B cell (primary cell): Measurements from ENCODE around the gene SCN2B. TPM values are rescaled to one million over a fixed set of nuclear protein-coding genes. Genes with fewer than 3 reads are reported as not detected.

ENCODE experiments used
- ATAC-seq: fragments of 200-7000 bp; cut with Tn5 transposase; one replicate; pipeline ENCODE4 v1.10.0; 2021; ENCODE audit warnings: low read depth, mild to moderate bottlenecking, moderate number of reproducible peaks, moderate library complexity
- CTCF ChIA-PET: fragments of 350-600 bp; sonication (Branson Sonifier 250); formaldehyde crosslinking; loops from one replicate; lab custom pipeline; 2021; ENCODE audit warnings: antibody characterized with exemption, inconsistent platforms; lab: Charles Lee
- POLR2A ChIA-PET: fragments of 350-600 bp; sonication (Branson Sonifier 250); formaldehyde crosslinking; loops from one replicate; lab custom pipeline; 2021; ENCODE audit warnings: antibody characterized with exemption; lab: Charles Lee
- DNase-seq: peaks from one replicate; pipeline ENCODE4 v3.0.0; 2013
- H2AFZ ChIP-seq: 2 replicates; pipeline ENCODE4 v1.6.1; 2012; ENCODE audit warnings: mild to moderate bottlenecking, low read depth, low read length; ENCODE audit not compliant: insufficient read depth, poor library complexity, severe bottlenecking
- H3K27ac ChIP-seq, 2 donors: 1 replicate in 1 of 2; 2 replicates in 1 of 2; pipeline ENCODE4 v1.5.1; 2012 to 2013; ENCODE audit warnings: low read length in 2 of 2, mild to moderate bottlenecking in 2 of 2, moderate library complexity in 1 of 2
- H3K27me3 ChIP-seq, 4 experiments: fragments of 200-600 bp in 1 of 4; sonication (generic) in 1 of 4; replicated peaks in 1 of 4; 1 replicate in 2 of 4; 2 replicates in 2 of 4; pipeline versions ENCODE4 v1.6.1 to v1.7.0; 2013 to 2016; ENCODE audit warnings: low read length in 3 of 4, mild to moderate bottlenecking in 2 of 4, mixed read lengths in 1 of 4, moderate library complexity in 1 of 4; ENCODE audit not compliant: insufficient read depth in 4 of 4, control insufficient read depth in 3 of 4; ENCODE audit errors: control extremely low read depth in 1 of 4
- H3K36me3 ChIP-seq, 2 experiments: replicated peaks in 1 of 2; 1 replicate in 1 of 2; 2 replicates in 1 of 2; pipeline versions ENCODE4 v1.6.1 to v1.7.1; 2013; ENCODE audit warnings: low read length in 1 of 2; ENCODE audit not compliant: insufficient read depth in 2 of 2, control insufficient read depth in 1 of 2; ENCODE audit errors: control extremely low read depth in 1 of 2, extremely low read depth in 1 of 2
- H3K4me1 ChIP-seq, 2 donors: fragments of 200-600 bp in 1 of 2; sonication (generic) in 1 of 2; 1 replicate in 1 of 2; 2 replicates in 1 of 2; pipeline versions ENCODE4 v1.5.1 to v1.6.1; 2013 to 2017; ENCODE audit warnings: low read length in 2 of 2; ENCODE audit not compliant: control insufficient read depth in 2 of 2, insufficient read depth in 2 of 2
- H3K4me2 ChIP-seq: replicated peaks from 2 replicates; pipeline ENCODE3; 2012; ENCODE audit warnings: mild to moderate bottlenecking, low read depth, low read length; ENCODE audit not compliant: poor library complexity, severe bottlenecking
- H3K4me3 ChIP-seq, 5 experiments: fragments of 200-600 bp in 1 of 5; sonication (generic) in 1 of 5; 1 replicate in 3 of 5; 2 replicates in 2 of 5; pipeline versions ENCODE4 v1.5.1 to v1.7.0; 2011 to 2016; ENCODE audit warnings: low read length in 4 of 5, mild to moderate bottlenecking in 4 of 5, low read depth in 2 of 5, control low read depth in 1 of 5, moderate library complexity in 1 of 5; ENCODE audit not compliant: insufficient read depth in 1 of 5; ENCODE audit errors: control extremely low read depth in 1 of 5, extremely low read depth in 1 of 5
- H3K79me2 ChIP-seq: fragments of 200-600 bp; sonication (generic); one replicate; pipeline ENCODE4 v1.6.0; 2016; ENCODE audit warnings: low read length; ENCODE audit not compliant: control insufficient read depth, insufficient read depth
- H3K9ac ChIP-seq: fragments of 200-600 bp; sonication (generic); 2 replicates; pipeline ENCODE4 v1.6.1; 2017; ENCODE audit warnings: mild to moderate bottlenecking, low read length, moderate library complexity
- H3K9me3 ChIP-seq, 3 donors: one replicate each; pipeline versions ENCODE4 v1.6.1 to v1.7.1; 2013; ENCODE audit warnings: low read length in 2 of 3; ENCODE audit not compliant: control insufficient read depth in 2 of 3, insufficient read depth in 1 of 3; ENCODE audit errors: control extremely low read depth in 1 of 3
- H4K20me1 ChIP-seq: 2 replicates; pipeline ENCODE4 v1.6.0; 2012; ENCODE audit warnings: mild to moderate bottlenecking, low read length; ENCODE audit not compliant: insufficient read depth, control insufficient read depth, poor library complexity, severe bottlenecking
- H3K27ac Mint-ChIP-seq: one replicate; pipeline ENCODE4 v1.8.0; 2021; ENCODE audit warnings: mixed read lengths
- H3K27me3 Mint-ChIP-seq: one replicate; pipeline ENCODE4 v1.8.0; 2021; ENCODE audit warnings: mixed read lengths
- H3K4me1 Mint-ChIP-seq: one replicate; pipeline ENCODE4 v1.8.0; 2021; ENCODE audit warnings: mixed read lengths
- H3K4me3 Mint-ChIP-seq: one replicate; pipeline ENCODE4 v1.8.0; 2021; ENCODE audit warnings: mixed read lengths
- H3K9me3 Mint-ChIP-seq: one replicate; pipeline ENCODE4 v1.8.0; 2022; ENCODE audit warnings: mixed read lengths; ENCODE audit not compliant: insufficient read depth
- CTCF ChIP-seq: fragments of 200-600 bp; IDR thresholded peaks from one replicate; pipeline ENCODE4 v1.8.0; 2022; ENCODE audit warnings: antibody characterized with exemption, mild to moderate bottlenecking
- EZH2 ChIP-seq: IDR thresholded peaks from 2 replicates; pipeline ENCODE4 v1.6.1; 2012; ENCODE audit warnings: borderline replicate concordance, low read depth, mild to moderate bottlenecking, moderate library complexity, low read length; ENCODE audit not compliant: insufficient read depth, poor library complexity, severe bottlenecking
- WGBS: methylation state at CpG from one replicate; pipeline ENCODE4 v1.1.5; 2013; ENCODE audit warnings: missing lambda C conversion rate; ENCODE audit not compliant: insufficient coverage; 5-methylcytosine and 5-hydroxymethylcytosine counted together
- intact Hi-C: fragments of 100-400 bp; cut with micrococcal nuclease; formaldehyde crosslinking; loops from one replicate; pipeline ENCODE4 v1.10.0; 2022
- polyA plus RNA-seq: library from polyadenylated mRNA; depleted of rRNA; stranded (reverse); fragments of >200 nt; gene quantifications from 2 replicates; pipeline ENCODE4 v1.2.3, GENCODE V29; 2012
- total RNA-seq, 2 donors: library from RNA; stranded (reverse); fragments of 120-200 nt in 1 of 2; gene quantifications; 1 replicate in 1 of 2; 2 replicates in 1 of 2; pipeline versions ENCODE4 v1.2.3 to v1.2.4, GENCODE V29; 2013 to 2022

SCN2B gene
- total and polyA plus RNA-seq, 2 donors (not counting 1 experiment from before 2014, with no cell fraction given): not detected

GRCh38 chr11:118164885-118165284 lies 11.6 kb downstream of the SCN2B start:
- Mint-ChIP-seq H3K27me3 (peaks cover 37% of the 10 kb centered on the region), H3K4me3 (no peak overlapping the region), H3K9me3 (no peaks in the 10 kb centered on the region), H3K4me1 (no peaks in the 10 kb centered on the region), H3K27ac (no peak overlapping the region)
- Histone ChIP-seq H3K27me3 (peaks cover 0 to 17% (median 2%) of the 10 kb centered on the region in 4 experiments), H3K9me3 (no peaks in the 10 kb centered on the region), H4K20me1 (no peaks in the 10 kb centered on the region), H3K4me3 (no peak overlapping the region), H3K9ac (no peak overlapping the region), H3K36me3 (no peaks in the 10 kb centered on the region), H3K4me2 (no peak overlapping the region), H2AFZ (no peak overlapping the region), H3K27ac (no peak overlapping the region), H3K79me2 (no peaks in the 10 kb centered on the region), H3K4me1 (no peaks in the 10 kb centered on the region)
- ATAC-seq (no peak), DNase-seq (no peak)
- no CpG with 5 or more reads among the region's 2 CpGs for WGBS
- CTCF ChIA-PET: no interaction called here
- no peak for TF ChIP-seq CTCF
- no peak for TF ChIP-seq EZH2
- POLR2A ChIA-PET: no interaction called here
- intact Hi-C loops: no loop called here

GRCh38 chr11:118163494-118163893 lies 12.9 kb downstream of the SCN2B start:
- no peak overlapping the region for H3K27ac Mint-ChIP-seq
- Histone ChIP-seq H3K4me1 (no peaks in the 10 kb centered on the region), H2AFZ (no peak overlapping the region), H3K27ac (no peak overlapping the region), H3K9ac (no peak overlapping the region), H3K9me3 (no peaks in the 10 kb centered on the region), H3K36me3 (no peaks in the 10 kb centered on the region), H3K79me2 (no peaks in the 10 kb centered on the region), H3K4me2 (no peak overlapping the region), H3K27me3 (peaks cover 0 to 20% (median 2%) of the 10 kb centered on the region in 4 experiments), H4K20me1 (no peaks in the 10 kb centered on the region), H3K4me3 (no peak overlapping the region)
- DNase-seq: no peak
- POLR2A ChIA-PET: interaction anchor here (0.6 kb wide), 1 partner anchor 93 kb away, joined by 3 read pairs; no protein-coding TSS in a partner anchor
- ATAC-seq: no peak
- no peak overlapping the region for H3K4me3 Mint-ChIP-seq
- peaks cover 41% of the 10 kb centered on the region for H3K27me3 Mint-ChIP-seq
- intact Hi-C loops: no loop called here
- CTCF ChIA-PET: interaction anchor here (1.1 to 2.0 kb wide), 2 partner anchors 8 to 10 kb away, joined by 4 to 5 read pairs; no protein-coding TSS in a partner anchor
- TF ChIP-seq CTCF: no peak
- TF ChIP-seq EZH2: no peak
- WGBS: 82% methylated on average over 5 of the region's 5 CpGs
- H3K9me3 Mint-ChIP-seq: no peaks in the 10 kb centered on the region
- H3K4me1 Mint-ChIP-seq: no peaks in the 10 kb centered on the region
